GM19463 (cell line): Measurements from ENCODE around the gene PTPRD.

Source experiments
- ATAC-seq: cut with Tn5 transposase; IDR thresholded peaks from one replicate; pipeline ENCODE4 v1.9.1; 2021; ENCODE audit warnings: mild to moderate bottlenecking, moderate library complexity; ENCODE audit not compliant: unreplicated experiment

The PTPRD gene

GRCh38 chr9:8338767-8339510, 2273.9 kb downstream of the PTPRD start:
- no peak for ATAC-seq

- no peak for ATAC-seq
These were observed 2274.7 kb downstream of the PTPRD start for GRCh38 chr9:8337834-8338766.

GRCh38 chr9:8332871-8333270, 2279.9 kb downstream of the PTPRD start:
- ATAC-seq, result no peak

GRCh38 chr9:8332331-8332650, 2280.5 kb downstream of the PTPRD start:
- ATAC-seq, result no peak

GRCh38 chr9:8331507-8332330, 2281.1 kb downstream of the PTPRD start:
- no peak for ATAC-seq

GRCh38 chr9:8329561-8330283, 2283.1 kb downstream of the PTPRD start:
- no peak for ATAC-seq

- no peak for ATAC-seq
These were observed 2297.6 kb downstream of the PTPRD start for GRCh38 chr9:8315211-8315610.

GRCh38 chr9:8309258-8309657, 2303.5 kb downstream of the PTPRD start:
- no peak for ATAC-seq

GRCh38 chr9:8304720-8305119, 2308.1 kb downstream of the PTPRD start:
- ATAC-seq, result no peak

GRCh38 chr9:8301296-8301695, 2311.5 kb downstream of the PTPRD start:
- ATAC-seq, result no peak

GRCh38 chr9:8297047-8297446, 2315.8 kb downstream of the PTPRD start:
- ATAC-seq, result no peak

- ATAC-seq, result no peak
These were observed 2320.1 kb downstream of the PTPRD start for GRCh38 chr9:8292657-8293056.

GRCh38 chr9:8289681-8290080, 2323.1 kb downstream of the PTPRD start:
- ATAC-seq, result no peak

GRCh38 chr9:8287970-8288369, 2324.8 kb downstream of the PTPRD start:
- no peak for ATAC-seq

- ATAC-seq, result no peak
These were observed 2325.3 kb downstream of the PTPRD start for GRCh38 chr9:8287501-8287900.

GRCh38 chr9:8284884-8285283, 2327.9 kb downstream of the PTPRD start:
- ATAC-seq, result no peak

- ATAC-seq, result no peak
These were observed 2330.3 kb downstream of the PTPRD start for GRCh38 chr9:8282535-8282934.

- ATAC-seq, result no peak
These were observed 2332.0 kb downstream of the PTPRD start for GRCh38 chr9:8280811-8281210.

GRCh38 chr9:8278048-8278447, 2334.8 kb downstream of the PTPRD start:
- no peak for ATAC-seq

GRCh38 chr9:8270235-8270634, 2342.6 kb downstream of the PTPRD start:
- no peak for ATAC-seq

GRCh38 chr9:8268881-8269280, 2343.9 kb downstream of the PTPRD start:
- ATAC-seq, result no peak
